KG1 (cell line): ENCODE results near the gene LAMP2.
"Not testable (repeated sequence)": the region's sequence is repeated elsewhere in the genome, so short reads cannot be mapped to it uniquely, and the experiment has no call there.

Experiments used
- DNase-seq: peaks from one replicate; lab custom pipeline; 2025; lab: John Stamatoyannopoulos, UW

LAMP2 gene

DNA sequence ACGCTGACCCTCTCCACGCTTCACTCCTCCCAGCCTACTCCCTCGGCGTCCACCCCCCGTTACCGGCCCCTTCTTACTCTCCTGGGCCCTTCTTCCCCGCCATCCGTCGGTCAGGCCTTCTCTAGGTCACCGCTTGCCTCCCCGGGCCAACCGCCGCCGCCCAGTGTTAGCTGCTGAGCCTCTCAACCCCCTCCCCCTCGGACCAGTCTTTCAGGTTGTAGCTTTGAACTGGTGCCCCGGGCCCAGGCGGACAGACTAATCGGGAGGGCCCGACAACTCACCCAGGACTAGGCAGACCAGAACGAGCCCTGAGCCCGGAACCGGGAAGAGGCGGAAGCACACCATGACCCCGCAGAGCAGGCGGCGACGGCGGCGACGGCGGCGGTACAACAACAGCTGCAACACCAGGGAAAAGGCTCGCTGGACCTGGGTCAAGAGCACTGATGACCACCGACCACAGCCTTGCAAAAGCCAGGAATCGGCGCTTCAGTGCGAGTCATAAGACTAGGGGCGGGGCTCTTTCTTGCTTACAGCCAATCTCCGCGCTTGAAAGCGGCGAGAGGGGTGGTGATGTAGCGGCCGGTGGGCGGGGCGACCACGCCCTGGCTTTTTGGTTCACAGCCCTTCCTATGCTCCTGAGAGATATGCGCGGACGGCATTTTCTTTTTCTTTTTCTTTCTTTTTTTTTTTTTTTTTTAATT, at the start of gene LAMP2:
TSS of gene LAMP2 (minus strand) at position 472 of the 701 bp plus-strand sequence. CDS start at position 345, 127 bp downstream.
- DNase-seq: peak; percentile 39

- no peak for DNase-seq
Measured at GRCh38 chrX:120517936-120518335, 48.8 kb upstream of the LAMP2 start.

- DNase-seq: no peak
Measured at GRCh38 chrX:120514236-120514635, 45.1 kb upstream of the LAMP2 start.

GRCh38 chrX:120512627-120513026, 43.5 kb upstream of the LAMP2 start:
- no peak for DNase-seq

DNA sequence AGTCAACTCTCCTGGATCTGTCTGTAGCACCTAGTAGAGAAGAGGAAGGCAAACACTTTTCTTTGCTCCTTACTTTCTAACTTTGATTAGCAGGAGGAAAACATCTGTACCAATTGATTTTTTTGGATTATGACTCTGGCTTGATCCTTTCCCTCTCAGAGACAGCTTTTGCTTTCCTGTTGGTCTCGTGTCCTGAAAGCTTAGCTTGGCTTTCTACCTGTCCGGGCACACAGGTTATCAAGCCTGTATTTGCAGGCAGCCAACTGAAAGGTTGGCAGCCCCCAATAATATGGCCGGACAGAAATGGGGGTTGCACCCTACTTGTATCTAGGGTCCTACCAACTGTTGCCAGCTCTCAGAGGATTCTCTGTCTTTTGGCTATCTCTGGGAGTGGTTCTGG, 43.1 kb upstream of the LAMP2 start:
- DNase-seq: no peak

- no peak for DNase-seq
Measured at GRCh38 chrX:120504569-120504968, 35.5 kb upstream of the LAMP2 start.

DNA sequence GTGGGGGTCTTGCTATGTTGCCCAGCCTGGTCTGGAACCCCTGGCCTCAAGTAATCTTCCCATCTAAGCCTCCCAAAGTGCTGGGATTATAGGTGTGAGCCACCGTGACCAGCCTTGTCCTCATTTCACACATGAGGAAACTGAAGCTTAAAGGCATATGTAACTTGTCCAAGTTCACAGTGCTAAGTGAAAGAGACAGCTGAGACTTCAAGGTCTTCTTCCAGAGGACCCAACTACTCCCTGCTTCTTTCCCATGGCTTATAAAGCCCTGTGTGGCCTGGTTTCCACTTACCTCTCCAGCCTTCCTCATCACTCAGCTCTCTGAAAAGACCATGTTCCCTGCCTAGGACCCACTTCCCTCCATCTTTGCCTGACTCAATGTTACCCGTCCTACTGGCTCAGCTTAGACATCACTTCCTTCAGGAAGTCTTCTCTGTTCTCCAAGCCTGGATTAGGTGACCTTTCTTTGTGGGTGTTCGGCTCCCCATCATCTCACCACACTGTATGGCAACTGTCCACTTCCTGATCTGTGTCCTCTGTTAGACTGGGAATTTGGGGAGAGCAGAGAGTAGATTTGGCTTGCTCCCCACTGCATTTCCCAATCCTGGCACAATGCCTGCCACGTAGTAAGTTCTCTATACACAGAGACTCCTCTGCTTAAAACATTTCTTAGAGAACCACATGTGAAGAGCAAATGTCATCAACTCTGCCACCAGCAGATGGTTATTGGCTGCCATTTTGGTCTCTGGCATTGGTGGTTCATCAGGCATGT, 30.4 kb upstream of the LAMP2 start:
- no peak for DNase-seq

DNA sequence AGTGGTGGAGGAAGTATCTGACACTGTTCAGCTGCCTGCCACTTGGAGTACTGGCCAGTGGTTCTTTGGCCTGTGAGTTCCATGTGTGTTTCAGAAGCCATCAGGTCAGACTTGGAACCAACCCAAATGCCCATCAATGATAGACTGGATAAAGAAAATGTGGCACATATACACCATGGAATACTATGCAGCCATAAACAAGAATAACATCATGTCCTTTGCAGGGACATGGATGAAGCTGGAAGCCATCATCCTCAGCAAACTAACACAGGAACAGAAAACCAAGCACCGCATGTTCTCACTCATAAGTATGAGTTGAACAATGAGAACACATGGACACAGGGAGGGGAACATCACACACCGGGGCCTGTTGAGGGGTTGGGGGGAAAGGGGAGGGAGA, 21.0 kb upstream of the LAMP2 start:
- not testable (repeated sequence) for DNase-seq

DNA sequence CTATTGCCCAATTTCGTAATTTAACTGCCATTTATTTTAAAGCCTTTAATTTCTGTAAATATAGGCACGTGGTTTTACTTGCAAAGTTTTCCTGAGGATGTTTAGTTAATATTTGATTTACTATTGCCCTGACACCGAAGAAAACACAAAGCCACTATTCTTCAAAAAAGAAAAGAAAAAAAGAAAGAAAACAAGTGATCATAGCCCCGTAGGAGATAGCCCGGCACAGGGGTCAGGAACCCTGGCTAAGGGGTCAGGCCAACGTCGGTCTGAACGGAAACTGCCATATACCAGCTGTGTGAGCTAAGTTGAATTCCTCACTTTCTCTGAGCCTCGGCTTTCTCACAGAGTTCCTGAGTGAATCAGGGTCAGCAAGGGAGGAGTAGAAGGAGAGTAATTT, 17.7 kb upstream of the LAMP2 start:
- DNase-seq: no peak

- DNase-seq: peak; percentile 56
Measured at GRCh38 chrX:120485638-120486520, 16.8 kb upstream of the LAMP2 start.

DNA sequence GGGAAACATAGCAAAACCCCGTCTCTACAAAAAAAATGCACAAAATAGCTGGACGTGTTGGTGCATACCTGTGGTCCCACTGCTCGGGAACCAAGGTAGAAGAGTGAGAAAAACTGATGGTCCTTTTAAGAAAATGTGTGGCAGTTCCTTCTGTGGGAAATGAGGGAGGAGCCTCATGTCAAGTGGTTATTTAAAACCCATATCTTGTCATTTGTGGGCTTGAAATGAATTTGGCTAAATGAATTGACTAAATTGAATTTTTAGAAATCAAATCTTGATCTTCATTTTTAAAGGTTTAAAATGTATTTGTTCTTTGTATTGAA, 16.2 kb upstream of the LAMP2 start:
- DNase-seq: peak; percentile 28

GRCh38 chrX:120477453-120477852, 8.4 kb upstream of the LAMP2 start:
- no peak for DNase-seq

GRCh38 chrX:120476714-120477113, 7.6 kb upstream of the LAMP2 start:
- DNase-seq: no peak

DNA sequence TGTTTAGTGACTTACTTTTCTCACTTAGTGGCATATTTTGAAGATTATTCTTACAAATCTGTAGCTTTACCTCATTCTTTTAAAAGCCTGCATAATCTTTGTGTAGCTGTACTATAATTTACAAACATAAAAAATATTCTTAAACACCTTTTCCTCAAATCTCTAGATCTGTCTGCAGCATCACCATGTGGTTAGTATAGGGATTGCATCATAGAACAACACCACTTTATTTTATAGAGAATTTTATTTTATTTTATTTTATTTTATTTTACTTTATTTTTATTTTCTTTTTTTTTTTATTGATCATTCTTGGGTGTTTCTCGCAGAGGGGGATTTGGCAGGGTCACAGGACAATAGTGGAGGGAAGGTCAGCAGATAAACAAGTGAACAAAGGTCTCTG, 6.4 kb upstream of the LAMP2 start:
- DNase-seq: not testable (repeated sequence)

GRCh38 chrX:120474085-120474484, 5.0 kb upstream of the LAMP2 start:
- DNase-seq: no peak

GRCh38 chrX:120469657-120470056, 561 bp upstream of the LAMP2 start:
- not testable (repeated sequence) for DNase-seq

DNA sequence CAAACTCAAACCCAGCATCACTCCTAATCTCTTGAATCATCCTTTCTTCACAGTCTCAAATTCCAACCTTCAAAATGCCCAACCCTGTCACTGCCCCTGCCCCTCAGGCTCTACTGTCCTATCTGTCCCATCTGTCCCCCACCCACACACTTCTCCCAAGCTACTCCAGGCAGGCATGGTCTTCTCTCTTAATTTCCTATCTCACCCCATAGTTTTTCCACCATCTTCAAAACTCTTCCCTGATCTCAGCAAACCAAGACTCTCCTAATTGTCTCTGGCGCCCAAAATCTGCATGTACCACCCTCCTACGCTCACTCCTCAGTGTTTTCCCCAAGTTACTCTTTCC, 644 bp downstream of the LAMP2 start:
- no peak for DNase-seq

DNA sequence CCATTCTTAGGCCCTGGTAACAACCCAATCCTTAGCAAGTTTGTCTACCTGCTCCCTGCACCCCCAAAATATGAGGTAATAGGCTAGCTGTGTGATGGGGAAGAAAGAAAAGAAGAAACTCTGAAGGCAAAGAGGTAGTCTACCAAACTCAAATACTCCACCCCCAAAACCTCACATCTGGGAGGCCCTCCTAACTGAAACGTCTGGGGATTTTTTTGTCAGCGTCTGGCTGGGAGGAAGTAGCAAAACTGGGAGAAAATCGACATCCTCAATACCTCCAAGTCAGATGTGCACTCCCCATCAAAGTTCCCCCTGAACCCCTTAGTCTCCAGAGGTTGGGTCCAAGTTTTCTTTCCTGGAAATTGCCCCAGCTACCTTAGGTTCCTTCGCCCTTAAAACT, 1.0 kb downstream of the LAMP2 start:
- DNase-seq: no peak

DNA sequence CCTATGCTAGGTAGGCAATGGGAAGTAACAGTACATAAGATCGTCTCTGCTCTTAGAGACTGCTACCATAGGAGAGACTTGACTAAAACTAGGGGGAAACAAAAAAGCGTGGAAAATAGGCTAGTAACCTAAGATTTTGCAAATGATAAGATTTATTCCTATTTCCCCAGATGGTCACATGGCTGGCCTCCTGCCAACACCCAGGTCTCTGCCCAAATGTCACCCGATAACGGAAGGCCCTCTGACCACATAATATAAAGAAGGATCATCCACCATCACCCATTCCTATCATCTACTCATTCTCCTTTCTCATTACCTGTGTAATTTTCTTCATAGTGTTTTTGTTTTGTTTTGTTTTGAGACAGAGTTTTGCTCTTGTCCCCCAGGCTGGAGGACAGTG, 4.7 kb downstream of the LAMP2 start:
- DNase-seq: no peak

- no peak for DNase-seq
Measured at GRCh38 chrX:120463241-120463640, 5.9 kb downstream of the LAMP2 start.

- DNase-seq: no peak
Measured at GRCh38 chrX:120462370-120462769, 6.7 kb downstream of the LAMP2 start.

GRCh38 chrX:120459309-120459708, 9.8 kb downstream of the LAMP2 start:
- no peak for DNase-seq

DNA sequence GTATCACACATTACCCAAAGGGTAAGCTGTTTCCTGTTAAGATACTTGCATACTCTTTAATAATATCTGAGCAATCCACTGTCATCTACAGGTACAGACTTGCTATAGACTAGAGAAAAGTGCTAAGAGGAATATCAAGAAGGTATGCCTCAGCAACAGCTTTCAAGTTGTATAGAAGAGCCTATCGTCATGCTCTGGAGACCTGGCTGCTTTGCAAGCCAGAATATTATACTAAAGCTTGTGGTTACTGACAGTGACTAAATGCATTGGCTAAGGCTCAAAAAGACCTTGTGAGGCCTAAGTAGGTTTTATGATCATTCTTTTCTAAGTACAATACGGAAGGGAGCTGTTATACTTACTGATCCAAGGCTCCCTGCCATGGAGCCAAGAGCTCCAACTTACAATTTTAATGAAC, 11.3 kb downstream of the LAMP2 start:
- peak; percentile 9 for DNase-seq
